ENCODE measurements around the gene FPGS.

Gene FPGS

DNA sequence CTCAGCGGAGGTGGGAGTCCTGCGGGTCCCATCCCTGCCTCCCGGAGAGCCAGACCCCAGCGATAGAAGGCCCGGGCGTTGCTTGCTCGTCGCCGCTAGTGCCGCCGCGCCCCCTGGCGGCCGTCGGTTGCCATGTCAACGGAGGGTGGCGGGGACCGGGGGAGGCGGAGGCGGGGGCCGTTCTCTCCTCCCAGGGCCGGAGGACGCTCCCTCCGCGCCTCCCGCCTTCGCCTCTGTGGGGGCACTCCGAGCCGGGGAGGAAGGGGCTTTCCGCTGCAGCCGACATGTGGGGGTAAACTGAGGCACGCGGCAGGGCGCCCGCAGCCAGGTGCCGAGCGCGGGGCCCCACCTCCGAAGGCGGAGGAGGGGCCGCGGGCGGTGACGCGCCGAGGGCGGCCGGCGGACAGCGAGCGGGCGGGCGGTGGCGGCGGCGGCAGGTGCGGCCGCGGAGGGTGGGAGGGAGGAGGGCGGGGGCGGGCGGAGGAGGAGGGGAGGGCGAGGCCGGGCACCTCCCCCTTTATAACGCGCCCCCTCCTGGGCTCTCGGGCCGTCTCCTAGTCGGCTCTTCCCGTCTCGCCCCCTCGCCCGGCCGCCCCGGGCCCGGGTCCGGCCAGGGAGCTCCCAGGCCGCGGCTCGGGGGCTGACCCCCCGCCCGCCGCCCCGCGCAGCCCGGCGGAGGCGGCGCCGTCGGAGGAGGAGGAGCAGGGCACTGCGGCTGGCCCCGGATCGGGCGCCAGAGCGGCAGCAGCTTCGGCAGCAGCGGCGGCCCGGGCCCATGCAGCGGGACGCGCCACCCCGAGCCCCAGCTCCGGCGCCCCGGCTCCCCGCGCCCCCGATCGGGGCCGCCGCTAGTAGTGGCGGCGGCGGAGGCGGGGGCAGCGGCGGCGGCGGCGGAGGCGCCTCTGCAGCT lies 17.4 kb upstream of the FPGS start:
- FAIRE-seq (no peak), DNase-seq (ENCODE audit: insufficient read length, low spot score) (peak; percentile 98)
- TF ChIP-seq, protein P1, sequence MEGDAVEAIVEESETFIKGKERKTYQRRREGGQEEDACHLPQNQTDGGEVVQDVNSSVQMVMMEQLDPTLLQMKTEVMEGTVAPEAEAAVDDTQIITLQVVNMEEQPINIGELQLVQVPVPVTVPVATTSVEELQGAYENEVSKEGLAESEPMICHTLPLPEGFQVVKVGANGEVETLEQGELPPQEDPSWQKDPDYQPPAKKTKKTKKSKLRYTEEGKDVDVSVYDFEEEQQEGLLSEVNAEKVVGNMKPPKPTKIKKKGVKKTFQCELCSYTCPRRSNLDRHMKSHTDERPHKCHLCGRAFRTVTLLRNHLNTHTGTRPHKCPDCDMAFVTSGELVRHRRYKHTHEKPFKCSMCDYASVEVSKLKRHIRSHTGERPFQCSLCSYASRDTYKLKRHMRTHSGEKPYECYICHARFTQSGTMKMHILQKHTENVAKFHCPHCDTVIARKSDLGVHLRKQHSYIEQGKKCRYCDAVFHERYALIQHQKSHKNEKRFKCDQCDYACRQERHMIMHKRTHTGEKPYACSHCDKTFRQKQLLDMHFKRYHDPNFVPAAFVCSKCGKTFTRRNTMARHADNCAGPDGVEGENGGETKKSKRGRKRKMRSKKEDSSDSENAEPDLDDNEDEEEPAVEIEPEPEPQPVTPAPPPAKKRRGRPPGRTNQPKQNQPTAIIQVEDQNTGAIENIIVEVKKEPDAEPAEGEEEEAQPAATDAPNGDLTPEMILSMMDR (IDR thresholded peaks at IDR 0.05; ENCODE audit: insufficient read depth, missing control alignments) = peak; percentile 61

DNA sequence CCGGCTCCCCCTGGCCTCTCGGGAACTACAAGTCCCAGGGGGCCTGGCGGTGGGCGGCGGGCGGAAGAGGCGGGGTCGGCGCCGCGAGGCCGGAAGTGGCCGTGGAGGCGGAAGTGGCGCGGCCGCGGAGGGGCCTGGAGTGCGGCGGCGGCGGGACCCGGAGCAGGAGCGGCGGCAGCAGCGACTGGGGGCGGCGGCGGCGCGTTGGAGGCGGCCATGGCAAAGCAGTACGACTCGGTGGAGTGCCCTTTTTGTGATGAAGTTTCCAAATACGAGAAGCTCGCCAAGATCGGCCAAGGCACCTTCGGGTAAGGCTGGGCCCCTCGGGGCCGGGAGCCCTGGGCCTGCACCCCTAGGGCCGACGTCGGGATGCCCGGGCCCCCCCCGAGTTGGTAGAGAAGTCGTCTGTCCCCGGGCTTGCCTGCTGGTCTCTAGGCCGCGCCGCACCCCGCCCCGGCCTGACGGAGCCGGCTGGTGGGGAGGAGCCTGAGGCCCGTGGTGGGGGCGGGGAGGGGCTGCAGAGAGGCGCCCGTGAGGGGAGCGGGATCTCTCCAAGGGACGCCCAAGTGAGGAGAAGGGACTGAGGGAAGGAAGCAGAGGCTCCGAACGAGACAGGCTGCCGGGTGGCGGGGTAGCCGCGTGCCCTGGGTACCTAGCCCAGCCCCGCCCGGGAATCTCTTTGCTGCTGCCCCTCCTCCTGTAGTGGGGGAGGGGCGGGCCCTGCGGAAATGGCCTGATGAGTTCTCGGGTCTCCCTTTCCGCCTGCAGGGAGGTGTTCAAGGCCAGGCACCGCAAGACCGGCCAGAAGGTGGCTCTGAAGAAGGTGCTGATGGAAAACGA lies 16.5 kb upstream of the FPGS start, which contains the start of gene CDK9:
Gene CDK9, plus strand, starts transcription at position 102 of the 840 bp plus-strand sequence. Its CDS starts 115 bp downstream, at position 217.
- FAIRE-seq (no peak), DNase-seq (ENCODE audit: insufficient read length, low spot score) (peak; percentile 78)
- TF ChIP-seq, protein P1 (IDR thresholded peaks at IDR 0.05; ENCODE audit: insufficient read depth, missing control alignments) = no peak

GRCh38 chr9:127786773-127787104 lies 15.9 kb upstream of the FPGS start:
- DNase-seq (ENCODE audit: insufficient read length, low spot score) (no peak), FAIRE-seq (no peak)
- TF ChIP-seq, protein P1 (IDR thresholded peaks at IDR 0.05; ENCODE audit: insufficient read depth, missing control alignments) = no peak

DNA sequence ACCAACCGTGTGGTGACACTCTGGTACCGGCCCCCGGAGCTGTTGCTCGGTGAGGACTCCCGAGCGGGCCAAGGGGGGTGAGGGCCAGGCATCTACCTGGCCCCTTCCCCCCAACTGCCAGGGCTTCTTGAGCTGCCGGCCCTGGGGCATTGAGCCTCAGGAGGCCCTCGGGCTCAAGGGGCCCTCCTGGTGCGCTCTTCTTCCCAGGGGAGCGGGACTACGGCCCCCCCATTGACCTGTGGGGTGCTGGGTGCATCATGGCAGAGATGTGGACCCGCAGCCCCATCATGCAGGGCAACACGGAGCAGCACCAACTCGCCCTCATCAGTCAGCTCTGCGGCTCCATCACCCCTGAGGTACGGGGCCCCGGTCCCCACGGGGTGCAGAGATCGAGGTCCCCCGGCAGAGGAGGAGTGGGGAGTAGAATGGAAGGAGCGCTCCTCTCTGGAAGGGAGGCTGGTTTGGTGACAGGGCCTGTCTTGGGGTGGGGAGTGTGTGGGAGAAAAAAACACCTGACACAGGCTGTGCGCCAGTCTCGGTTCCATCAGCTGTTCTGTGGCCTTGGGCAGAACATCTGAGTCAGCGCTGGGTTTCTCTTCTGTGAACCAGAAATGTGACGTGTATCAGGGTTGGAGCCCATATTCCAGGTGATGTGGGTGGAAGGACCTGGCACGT lies 14.2 kb upstream of the FPGS start:
- FAIRE-seq (no peak), DNase-seq (ENCODE audit: insufficient read length, low spot score) (no peak)
- TF ChIP-seq, protein P1 (IDR thresholded peaks at IDR 0.05; ENCODE audit: insufficient read depth, missing control alignments) = no peak

DNA sequence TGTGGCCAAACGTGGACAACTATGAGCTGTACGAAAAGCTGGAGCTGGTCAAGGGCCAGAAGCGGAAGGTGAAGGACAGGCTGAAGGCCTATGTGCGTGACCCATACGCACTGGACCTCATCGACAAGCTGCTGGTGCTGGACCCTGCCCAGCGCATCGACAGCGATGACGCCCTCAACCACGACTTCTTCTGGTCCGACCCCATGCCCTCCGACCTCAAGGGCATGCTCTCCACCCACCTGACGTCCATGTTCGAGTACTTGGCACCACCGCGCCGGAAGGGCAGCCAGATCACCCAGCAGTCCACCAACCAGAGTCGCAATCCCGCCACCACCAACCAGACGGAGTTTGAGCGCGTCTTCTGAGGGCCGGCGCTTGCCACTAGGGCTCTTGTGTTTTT lies 13.5 kb upstream of the FPGS start:
- FAIRE-seq (no peak), DNase-seq (ENCODE audit: insufficient read length, low spot score) (no peak)
- TF ChIP-seq, protein P1 (IDR thresholded peaks at IDR 0.05; ENCODE audit: insufficient read depth, missing control alignments) = no peak

DNA sequence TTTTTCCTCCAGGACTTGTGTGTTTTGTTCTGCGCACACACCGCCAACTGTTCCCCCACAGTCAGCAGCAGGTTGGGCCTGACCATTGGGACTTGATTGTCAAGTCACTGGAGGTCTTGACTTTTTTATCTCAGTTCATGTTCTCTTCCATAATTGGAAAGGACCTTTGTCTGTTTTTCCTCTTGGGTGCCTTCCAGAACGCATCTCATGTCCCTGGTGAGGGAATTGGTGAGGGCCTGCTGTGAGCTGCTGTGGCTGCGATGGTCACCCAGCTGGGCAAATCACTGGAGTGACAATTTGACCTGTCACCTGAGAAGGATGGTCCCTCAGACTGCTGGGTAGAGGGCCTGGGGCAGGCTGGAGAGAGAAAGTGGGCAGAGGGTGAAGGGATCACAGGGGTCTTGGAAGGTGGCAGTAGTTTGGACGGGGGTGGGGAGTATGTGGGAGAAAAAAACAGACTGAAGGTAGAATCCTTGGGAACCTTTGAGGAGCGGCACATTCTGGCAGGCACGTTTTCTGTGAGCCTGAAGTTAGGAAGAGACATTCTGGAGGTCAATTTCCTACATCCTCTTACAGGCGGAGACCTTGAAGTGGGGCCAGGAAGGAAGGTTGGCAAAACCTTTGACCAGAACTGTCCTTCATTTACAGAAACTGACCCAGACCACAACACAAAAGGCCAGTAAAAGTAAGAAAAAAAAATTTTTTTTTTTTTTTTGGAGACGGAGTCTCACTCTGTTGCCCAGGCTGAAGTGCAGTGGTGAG lies 12.4 kb upstream of the FPGS start:
- FAIRE-seq (no peak), DNase-seq (ENCODE audit: insufficient read length, low spot score) (no peak)
- TF ChIP-seq, protein P1 (IDR thresholded peaks at IDR 0.05; ENCODE audit: insufficient read depth, missing control alignments) = no peak

Data from D721Med (cell line).